ENCODE data around the gene ZHX3.
A peak's percentile ranks its signal among the peaks of the same experiment; 100 is the strongest.
"Not testable (repeated sequence)": the region's sequence is repeated elsewhere in the genome, so short reads cannot be mapped to it uniquely, and the experiment has no call there.

The ZHX3 gene

DNA sequence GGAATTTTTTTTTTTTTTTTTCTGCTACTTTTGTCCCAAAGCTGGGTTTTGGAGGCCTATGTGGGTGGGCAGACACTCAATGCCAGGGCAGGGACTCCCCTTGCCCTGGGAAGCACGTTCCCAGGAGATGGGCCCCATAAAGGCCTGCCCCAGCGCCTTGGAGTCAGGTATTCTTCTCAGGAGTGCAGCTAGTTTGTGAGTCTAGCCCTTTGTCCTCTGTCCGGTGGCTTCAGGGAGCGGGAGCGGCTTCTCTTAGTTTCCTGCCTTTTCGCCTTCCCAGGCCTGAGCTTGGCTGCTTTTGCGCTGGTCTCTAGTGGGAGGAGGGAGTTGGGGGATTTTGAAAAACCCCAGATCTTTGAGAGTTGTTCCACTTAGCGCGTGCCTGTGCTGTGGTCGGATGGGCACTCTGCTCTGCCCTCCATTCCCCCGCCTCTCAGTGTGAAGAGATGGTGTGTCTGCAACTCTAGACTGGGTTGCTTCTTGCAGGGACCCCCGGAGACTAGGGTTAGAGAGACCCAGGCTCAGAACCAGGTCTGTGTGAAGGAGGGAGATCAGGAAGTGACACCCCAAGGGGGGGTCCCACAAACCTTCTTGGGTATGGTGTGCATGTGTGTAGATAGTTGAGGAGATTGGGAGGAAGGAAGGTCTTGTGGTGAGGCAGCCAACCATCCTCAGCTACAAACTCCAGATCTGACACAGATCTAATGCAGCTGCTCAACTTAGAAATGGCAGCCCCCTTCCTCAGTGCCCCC, 178.9 kb downstream of the ZHX3 start:
- Histone ChIP-seq H3K27ac (ENCODE audit: low read depth, low read length) (no peak overlapping the region), H3K4me3 (ENCODE audit: low read depth, low read length) (peak overlapping the region; percentile 90), H3K36me3 (ENCODE audit: insufficient read depth, low read length) (no peaks in the 10 kb centered on the region), H3K27me3 (ENCODE audit: insufficient read depth, low read length) (no peaks in the 10 kb centered on the region), H2AFZ (ENCODE audit: low read length, unreplicated experiment) (no peak overlapping the region), H3K4me1 (ENCODE audit: control insufficient read depth, insufficient read depth, low read length, unreplicated experiment) (peaks cover 29% of the 10 kb centered on the region), H3K79me2 (ENCODE audit: control insufficient read depth, insufficient read depth, low read length, unreplicated experiment) (peaks cover 63% of the 10 kb centered on the region)

DNA sequence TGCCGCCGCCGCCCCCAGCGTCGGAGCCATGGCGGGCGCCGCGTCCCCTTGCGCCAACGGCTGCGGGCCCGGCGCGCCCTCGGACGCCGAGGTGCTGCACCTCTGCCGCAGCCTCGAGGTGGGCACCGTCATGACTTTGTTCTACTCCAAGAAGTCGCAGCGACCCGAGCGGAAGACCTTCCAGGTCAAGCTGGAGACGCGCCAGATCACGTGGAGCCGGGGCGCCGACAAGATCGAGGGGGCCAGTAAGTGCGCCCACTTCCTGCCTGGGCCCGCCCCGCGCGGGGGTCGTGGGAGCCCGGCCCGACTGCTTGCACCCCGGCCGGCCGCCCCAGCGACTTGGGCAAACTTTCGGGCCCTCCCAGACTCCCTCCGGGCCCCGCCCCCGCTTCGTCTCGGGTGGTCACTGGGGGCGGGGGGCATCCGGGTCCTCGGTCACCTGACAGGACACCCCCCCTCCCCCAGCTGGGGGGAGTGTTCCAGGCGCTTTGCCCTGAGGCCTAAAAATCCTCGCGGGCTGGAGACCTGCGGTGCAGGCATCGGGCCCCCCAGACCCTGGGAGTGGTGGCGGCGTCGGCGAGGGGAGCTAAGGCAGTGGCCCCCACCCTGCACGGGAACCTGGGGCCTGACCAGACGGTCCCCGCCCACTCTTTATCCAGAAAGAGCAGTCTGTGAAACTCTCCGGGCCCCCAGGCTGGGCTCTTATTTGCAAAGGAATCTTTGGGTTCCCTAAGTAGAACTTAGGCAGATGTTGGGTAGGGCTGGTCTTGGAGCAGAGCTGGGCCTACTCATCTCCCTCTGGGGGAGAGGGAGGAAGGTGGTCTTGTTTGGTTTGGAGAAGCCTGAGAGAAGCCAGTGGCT, 179.7 kb downstream of the ZHX3 start:
- Histone ChIP-seq H3K4me3 (ENCODE audit: low read depth, low read length) (peak overlapping the region; percentile 90), H3K27me3 (ENCODE audit: insufficient read depth, low read length) (no peaks in the 10 kb centered on the region), H3K36me3 (ENCODE audit: insufficient read depth, low read length) (no peaks in the 10 kb centered on the region), H2AFZ (ENCODE audit: low read length, unreplicated experiment) (peak overlapping the region; percentile 92), H3K79me2 (ENCODE audit: control insufficient read depth, insufficient read depth, low read length, unreplicated experiment) (peaks cover 56% of the 10 kb centered on the region), H3K27ac (ENCODE audit: low read depth, low read length) (peak overlapping the region; percentile 29; the same call in 1 of the 2 replicates), H3K4me1 (ENCODE audit: control insufficient read depth, insufficient read depth, low read length, unreplicated experiment) (peaks cover 29% of the 10 kb centered on the region)

DNA sequence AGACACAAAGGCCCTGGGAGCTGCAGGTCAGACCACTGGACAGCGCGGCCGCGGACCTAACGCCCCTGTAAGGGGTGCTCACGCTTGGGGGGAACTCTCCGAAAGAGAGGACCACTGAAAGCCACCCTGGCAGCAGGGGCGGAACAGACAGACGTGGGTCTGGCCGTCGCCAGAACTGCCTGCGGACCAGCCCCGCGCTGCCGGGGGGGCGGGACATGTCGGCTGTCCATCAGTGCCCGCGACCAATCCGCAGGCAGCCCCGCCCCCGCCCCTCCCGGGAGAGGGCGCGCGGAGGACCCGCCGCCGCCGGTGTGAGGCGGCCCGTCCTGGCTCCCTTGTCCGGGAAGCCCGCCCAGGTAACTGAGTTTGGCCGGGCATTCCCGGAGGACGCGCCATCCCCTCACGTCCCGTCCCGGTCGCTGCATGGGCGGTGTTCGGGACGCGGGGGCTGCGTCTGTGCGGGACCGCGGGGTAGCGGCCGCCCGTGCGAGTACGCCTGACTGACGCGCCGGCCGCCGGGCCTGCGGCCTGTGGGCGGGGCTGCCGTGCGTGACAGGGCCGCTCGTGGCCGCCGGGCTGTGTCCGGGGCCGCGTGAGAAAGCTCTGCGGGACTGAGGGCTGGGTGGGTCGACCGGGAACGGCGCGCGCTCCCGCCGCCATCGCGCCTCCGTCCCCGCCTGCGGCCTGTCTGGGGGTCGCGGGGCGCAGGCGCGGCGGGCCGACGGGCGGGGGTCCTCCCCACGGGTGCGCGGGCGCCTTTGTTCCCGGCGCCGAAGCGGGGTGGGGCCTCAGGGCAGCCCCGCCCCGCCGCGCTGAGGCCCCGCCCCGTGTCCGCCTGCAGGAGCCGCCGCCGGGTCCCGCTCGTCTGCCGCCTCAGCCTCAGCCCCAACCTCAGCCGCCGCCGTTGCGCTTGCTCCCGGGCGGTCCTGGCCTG, 180.6 kb downstream of the ZHX3 start, which contains the start of gene PLCG1:
Gene PLCG1 (plus strand): TSS at position 864 of the 934 bp plus-strand sequence. CDS start 99 bp downstream, outside the sequence.
- Histone ChIP-seq H3K27me3 (ENCODE audit: insufficient read depth, low read length) (no peaks in the 10 kb centered on the region), H3K79me2 (ENCODE audit: control insufficient read depth, insufficient read depth, low read length, unreplicated experiment) (peaks cover 47% of the 10 kb centered on the region), H3K4me1 (ENCODE audit: control insufficient read depth, insufficient read depth, low read length, unreplicated experiment) (peaks cover 29% of the 10 kb centered on the region), H3K4me3 (ENCODE audit: low read depth, low read length) (peak within 1 kb of the TSS; percentile 90), H3K27ac (ENCODE audit: low read depth, low read length) (peak within 1 kb of the TSS; percentile 74; the same call in 1 of the 2 replicates), H3K36me3 (ENCODE audit: insufficient read depth, low read length) (no peaks in the 10 kb centered on the region), H2AFZ (ENCODE audit: low read length, unreplicated experiment) (peak within 1 kb of the TSS; percentile 92)

DNA sequence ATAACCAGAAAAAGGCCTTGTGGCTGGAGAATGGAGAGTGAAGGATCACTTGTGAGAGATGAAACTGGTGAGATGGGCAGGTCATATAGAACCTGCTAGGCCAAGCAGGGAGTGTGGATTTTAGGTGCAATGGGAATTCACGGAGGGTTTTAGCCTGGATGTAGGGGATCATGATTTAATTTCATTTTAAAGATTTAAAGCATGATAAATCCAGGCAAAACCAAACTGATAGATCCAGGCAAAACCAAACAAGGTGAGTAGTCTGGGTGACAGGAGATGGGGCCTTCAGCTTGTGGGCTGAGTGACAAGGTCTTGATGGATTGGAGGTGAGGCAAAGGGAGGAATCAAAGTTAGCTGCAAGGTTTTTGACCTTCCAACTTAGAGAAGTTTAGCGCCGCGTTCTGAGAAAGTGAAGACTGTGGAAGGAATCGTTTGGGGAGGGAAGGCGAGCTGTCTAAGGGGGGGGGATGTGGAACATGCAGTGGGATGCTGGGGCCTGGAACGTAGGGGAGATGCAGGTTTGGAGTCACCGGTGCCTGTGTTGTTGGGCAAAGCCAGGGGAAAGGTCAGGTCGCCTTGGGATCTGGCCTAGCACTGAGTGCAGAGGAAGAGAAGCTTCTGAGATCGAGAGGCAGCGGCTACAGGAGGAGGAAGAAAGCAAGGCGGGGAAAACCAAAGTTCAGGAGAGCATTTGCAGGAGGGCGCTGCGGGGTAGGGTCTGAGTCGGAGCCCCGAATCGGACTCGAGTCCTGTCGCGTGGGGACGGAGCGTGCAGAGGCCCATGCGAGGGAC, 181.4 kb downstream of the ZHX3 start:
- H3K79me2 ChIP-seq (ENCODE audit: control insufficient read depth, insufficient read depth, low read length, unreplicated experiment), result peaks cover 38% of the 10 kb centered on the region
- peaks cover 23% of the 10 kb centered on the region for H3K4me1 ChIP-seq (ENCODE audit: control insufficient read depth, insufficient read depth, low read length, unreplicated experiment)
- H2AFZ ChIP-seq (ENCODE audit: low read length, unreplicated experiment), result no peak overlapping the region
- no peak overlapping the region for H3K27ac ChIP-seq (ENCODE audit: low read depth, low read length)
- H3K36me3 ChIP-seq (ENCODE audit: insufficient read depth, low read length), result no peaks in the 10 kb centered on the region
- H3K4me3 ChIP-seq (ENCODE audit: low read depth, low read length), result peak overlapping the region; percentile 90
- no peaks in the 10 kb centered on the region for H3K27me3 ChIP-seq (ENCODE audit: insufficient read depth, low read length)

DNA sequence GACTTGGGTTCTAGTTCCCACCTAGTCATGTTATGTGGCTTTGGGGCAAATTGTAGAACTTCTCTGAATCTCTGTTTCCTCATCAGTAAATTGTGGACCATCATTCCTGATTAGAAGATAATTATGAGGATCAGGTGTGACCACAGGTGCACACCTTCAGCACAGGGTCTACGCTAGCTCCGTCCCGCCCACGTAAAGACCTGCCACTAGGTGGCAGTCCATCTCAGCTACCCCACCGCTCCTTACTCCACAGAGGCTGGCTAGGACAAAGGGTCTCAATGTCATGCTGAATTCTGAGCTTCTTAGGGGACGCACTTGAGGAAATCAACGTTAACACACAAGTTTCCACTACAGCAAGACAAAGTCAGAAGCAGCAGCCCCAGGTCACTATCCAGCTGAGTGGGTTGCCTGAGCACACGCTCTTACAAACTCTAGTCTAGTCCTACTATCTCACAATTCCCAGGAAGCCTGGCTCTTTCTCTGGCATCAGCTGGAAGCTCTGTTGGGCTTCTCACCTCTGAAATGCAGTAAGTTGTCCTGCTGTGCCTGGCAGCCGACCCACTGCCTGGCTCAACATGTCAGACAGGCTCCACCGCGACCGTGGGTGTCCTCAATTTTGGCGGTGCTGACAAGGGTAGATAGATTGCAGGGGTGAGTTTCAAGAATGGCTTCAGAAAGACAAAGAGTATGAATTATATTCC, 182.2 kb downstream of the ZHX3 start:
- no peaks in the 10 kb centered on the region for H3K36me3 ChIP-seq (ENCODE audit: insufficient read depth, low read length)
- no peak overlapping the region for H3K27ac ChIP-seq (ENCODE audit: low read depth, low read length)
- no peaks in the 10 kb centered on the region for H3K27me3 ChIP-seq (ENCODE audit: insufficient read depth, low read length)
- no peak overlapping the region for H2AFZ ChIP-seq (ENCODE audit: low read length, unreplicated experiment)
- H3K79me2 ChIP-seq (ENCODE audit: control insufficient read depth, insufficient read depth, low read length, unreplicated experiment), result peaks cover 31% of the 10 kb centered on the region
- H3K4me3 ChIP-seq (ENCODE audit: low read depth, low read length), result no peak overlapping the region
- H3K4me1 ChIP-seq (ENCODE audit: control insufficient read depth, insufficient read depth, low read length, unreplicated experiment), result peaks cover 15% of the 10 kb centered on the region

- peaks cover 23% of the 10 kb centered on the region for H3K79me2 ChIP-seq (ENCODE audit: control insufficient read depth, insufficient read depth, low read length, unreplicated experiment)
- H3K4me3 ChIP-seq (ENCODE audit: low read depth, low read length), result no peak overlapping the region
- no peak overlapping the region for H3K27ac ChIP-seq (ENCODE audit: low read depth, low read length)
- H3K27me3 ChIP-seq (ENCODE audit: insufficient read depth, low read length), result no peaks in the 10 kb centered on the region
- peaks cover 9% of the 10 kb centered on the region for H3K4me1 ChIP-seq (ENCODE audit: control insufficient read depth, insufficient read depth, low read length, unreplicated experiment)
- H3K36me3 ChIP-seq (ENCODE audit: insufficient read depth, low read length), result no peaks in the 10 kb centered on the region
- H2AFZ ChIP-seq (ENCODE audit: low read length, unreplicated experiment), result no peak overlapping the region
Observed at GRCh38 chr20:41134362-41135186, 183.0 kb downstream of the ZHX3 start.

DNA sequence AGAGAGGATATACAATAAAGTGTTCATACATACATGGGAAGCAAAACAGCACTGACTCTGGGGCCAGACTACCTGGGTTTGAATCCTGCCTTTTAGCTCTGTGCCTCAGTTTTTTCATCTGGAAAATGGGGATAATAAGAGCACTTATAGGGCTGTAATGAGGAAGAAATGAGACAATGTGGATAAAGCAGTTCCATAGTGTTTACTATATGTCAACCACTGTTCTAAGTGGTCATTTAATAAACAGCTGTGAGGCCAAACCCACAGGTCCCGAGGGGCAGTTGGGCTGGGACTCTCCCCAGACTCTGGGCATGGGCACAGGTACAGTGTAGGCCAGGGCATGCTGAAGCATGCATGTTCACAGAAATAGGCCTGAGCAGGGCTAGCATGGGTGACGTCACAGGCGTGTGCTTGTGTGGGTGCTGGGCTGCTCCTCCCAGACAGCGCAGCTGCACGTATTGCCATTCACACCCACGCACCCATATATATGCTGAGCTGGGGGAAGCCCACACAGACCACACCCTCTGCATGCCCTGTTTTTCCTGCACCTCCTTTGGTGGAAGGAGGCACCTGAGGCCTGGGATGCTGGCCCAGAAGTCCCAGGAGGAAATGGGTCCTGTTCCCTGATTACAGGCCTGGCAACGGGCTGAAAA, 183.7 kb downstream of the ZHX3 start:
- H3K27ac ChIP-seq (ENCODE audit: low read depth, low read length), result no peak overlapping the region
- H3K4me1 ChIP-seq (ENCODE audit: control insufficient read depth, insufficient read depth, low read length, unreplicated experiment), result peaks cover 2% of the 10 kb centered on the region
- no peak overlapping the region for H2AFZ ChIP-seq (ENCODE audit: low read length, unreplicated experiment)

GRCh38 chr20:41132388-41132775, 185.1 kb downstream of the ZHX3 start:
- H3K27me3 ChIP-seq (ENCODE audit: insufficient read depth, low read length); H3K27ac ChIP-seq (ENCODE audit: low read depth, low read length); H3K36me3 ChIP-seq (ENCODE audit: insufficient read depth, low read length); H3K4me3 ChIP-seq (ENCODE audit: low read depth, low read length); H3K4me1 ChIP-seq (ENCODE audit: control insufficient read depth, insufficient read depth, low read length, unreplicated experiment); H3K79me2 ChIP-seq (ENCODE audit: control insufficient read depth, insufficient read depth, low read length, unreplicated experiment); H2AFZ ChIP-seq (ENCODE audit: low read length, unreplicated experiment): not testable (repeated sequence)

More for the DNA sequence above, 183.7 kb downstream of the ZHX3 start:
- Histone ChIP-seq H3K79me2 (ENCODE audit: control insufficient read depth, insufficient read depth, low read length, unreplicated experiment) (peaks cover 16% of the 10 kb centered on the region), H3K27me3 (ENCODE audit: insufficient read depth, low read length) (no peaks in the 10 kb centered on the region), H3K36me3 (ENCODE audit: insufficient read depth, low read length) (no peaks in the 10 kb centered on the region), H3K4me3 (ENCODE audit: low read depth, low read length) (no peak overlapping the region)
